Activated CD8-positive, alpha-beta T cell treated with anti-CD3 and anti-CD28 coated beads for 36 hours (primary cell): ENCODE measurements around the gene ATXN7L1. TPM values are rescaled to one million over a fixed set of nuclear protein-coding genes. Genes with fewer than 3 reads are reported as not detected.

Experiments
- ATAC-seq: fragments of 200-7000 bp; cut with Tn5 transposase; one replicate; pipeline ENCODE4 v1.10.0; 2021; ENCODE audit warnings: mild to moderate bottlenecking, moderate library complexity
- CTCF ChIA-PET: fragments of 350-600 bp; sonication (Branson Sonifier 250); formaldehyde crosslinking; loops from one replicate; lab custom pipeline; 2021; ENCODE audit warnings: antibody characterized with exemption; lab: Charles Lee
- POLR2A ChIA-PET: fragments of 350-600 bp; sonication (Branson Sonifier 250); formaldehyde crosslinking; loops from one replicate; lab custom pipeline; 2021; ENCODE audit warnings: antibody characterized with exemption; lab: Charles Lee
- DNase-seq: peaks from one replicate; pipeline ENCODE4 v3.0.0-alpha.2; 2020
- H3K27ac Mint-ChIP-seq: one replicate; pipeline ENCODE4 v1.8.0; 2021; ENCODE audit warnings: mild to moderate bottlenecking, mixed read lengths
- H3K27me3 Mint-ChIP-seq: one replicate; pipeline ENCODE4 v1.8.0; 2021; ENCODE audit warnings: mixed read lengths
- H3K36me3 Mint-ChIP-seq: one replicate; pipeline ENCODE4 v1.8.0; 2021; ENCODE audit warnings: low read depth, mixed read lengths
- H3K4me1 Mint-ChIP-seq: one replicate; pipeline ENCODE4 v1.8.0; 2021; ENCODE audit warnings: low read depth, mixed read lengths
- H3K4me3 Mint-ChIP-seq: one replicate; pipeline ENCODE4 v1.8.0; 2021; ENCODE audit warnings: mild to moderate bottlenecking, moderate library complexity, mixed read lengths
- H3K9me3 Mint-ChIP-seq: one replicate; pipeline ENCODE4 v1.8.0; 2021; ENCODE audit warnings: mixed read lengths
- CTCF ChIP-seq: fragments of 200-600 bp; IDR thresholded peaks from one replicate; pipeline ENCODE4 v1.8.0; 2022; ENCODE audit warnings: antibody characterized with exemption, mild to moderate bottlenecking
- intact Hi-C: fragments of 100-400 bp; cut with micrococcal nuclease; formaldehyde crosslinking; loops from one replicate; pipeline ENCODE4 v1.10.0; 2022
- total RNA-seq, 2 experiments: library from RNA; stranded (reverse); gene quantifications; one replicate each; pipeline ENCODE4 v1.2.3, GENCODE V29; 2021

Gene ATXN7L1
- total RNA-seq, 2 experiments from 2014 or later: 4.8 to 5.3 TPM

GRCh38 chr7:105578496-105578895 lies 297.9 kb downstream of the ATXN7L1 start:
- H3K27ac Mint-ChIP-seq: no peak overlapping the region
- no peak for TF ChIP-seq CTCF
- DNase-seq: no peak
- peaks cover 1% of the 10 kb centered on the region for H3K9me3 Mint-ChIP-seq
- ChIA-PET POLR2A (no interaction called here), CTCF (interaction anchor here (1.4 kb wide), 1 partner anchor 11 kb away, joined by 4 read pairs; no protein-coding TSS in a partner anchor)
- no peak for ATAC-seq
- H3K36me3 Mint-ChIP-seq: peaks cover 2% of the 10 kb centered on the region
- intact Hi-C loops: no loop called here
- H3K27me3 Mint-ChIP-seq: peaks cover 6% of the 10 kb centered on the region
- H3K4me3 Mint-ChIP-seq: no peak overlapping the region
- H3K4me1 Mint-ChIP-seq: no peaks in the 10 kb centered on the region

- no peak for ATAC-seq
- intact Hi-C loops: no loop called here
- Mint-ChIP-seq H3K9me3 (peaks cover 1% of the 10 kb centered on the region), H3K27ac (no peak overlapping the region), H3K4me3 (no peak overlapping the region), H3K27me3 (peaks cover 5% of the 10 kb centered on the region), H3K36me3 (peaks cover 2% of the 10 kb centered on the region), H3K4me1 (no peaks in the 10 kb centered on the region)
- DNase-seq: no peak
- POLR2A ChIA-PET: no interaction called here
- no peak for TF ChIP-seq CTCF
- CTCF ChIA-PET: no interaction called here
These were observed 299.1 kb downstream of the ATXN7L1 start for GRCh38 chr7:105577251-105577650.

GRCh38 chr7:105571891-105572290 lies 304.5 kb downstream of the ATXN7L1 start:
- CTCF ChIA-PET: no interaction called here
- H3K4me1 Mint-ChIP-seq: no peaks in the 10 kb centered on the region
- no peak for TF ChIP-seq CTCF
- peaks cover 9% of the 10 kb centered on the region for H3K36me3 Mint-ChIP-seq
- H3K27me3 Mint-ChIP-seq: no peaks in the 10 kb centered on the region
- ATAC-seq (no peak), DNase-seq (no peak)
- intact Hi-C loops: no loop called here
- H3K9me3 Mint-ChIP-seq: peaks cover 1% of the 10 kb centered on the region
- no peak overlapping the region for H3K27ac Mint-ChIP-seq
- POLR2A ChIA-PET: no interaction called here
- no peak overlapping the region for H3K4me3 Mint-ChIP-seq

GRCh38 chr7:105567821-105568220 lies 308.6 kb downstream of the ATXN7L1 start:
- ChIA-PET POLR2A (no interaction called here), CTCF (interaction anchor here (0.8 to 1.5 kb wide), 2 partner anchors 12 to 36 kb away, joined by 3 read pairs; no protein-coding TSS in a partner anchor)
- no peak for ATAC-seq
- no peak for TF ChIP-seq CTCF
- H3K27ac Mint-ChIP-seq: no peak overlapping the region
- no peaks in the 10 kb centered on the region for H3K4me1 Mint-ChIP-seq
- intact Hi-C loops: no loop called here
- no peak for DNase-seq
- H3K27me3 Mint-ChIP-seq: no peaks in the 10 kb centered on the region
- peaks cover 19% of the 10 kb centered on the region for H3K36me3 Mint-ChIP-seq
- H3K4me3 Mint-ChIP-seq: no peak overlapping the region
- H3K9me3 Mint-ChIP-seq: no peaks in the 10 kb centered on the region

- TF ChIP-seq CTCF: no peak
- Mint-ChIP-seq H3K27ac (no peak overlapping the region), H3K4me3 (no peak overlapping the region), H3K27me3 (no peaks in the 10 kb centered on the region), H3K4me1 (no peaks in the 10 kb centered on the region), H3K36me3 (peaks cover 19% of the 10 kb centered on the region), H3K9me3 (no peaks in the 10 kb centered on the region)
- intact Hi-C loops: no loop called here
- no peak for ATAC-seq
- POLR2A ChIA-PET: no interaction called here
- CTCF ChIA-PET: no interaction called here
- no peak for DNase-seq
These were observed 309.4 kb downstream of the ATXN7L1 start for GRCh38 chr7:105567024-105567423.
